Measurements from ENCODE around the gene NPM1.

NPM1 gene

DNA sequence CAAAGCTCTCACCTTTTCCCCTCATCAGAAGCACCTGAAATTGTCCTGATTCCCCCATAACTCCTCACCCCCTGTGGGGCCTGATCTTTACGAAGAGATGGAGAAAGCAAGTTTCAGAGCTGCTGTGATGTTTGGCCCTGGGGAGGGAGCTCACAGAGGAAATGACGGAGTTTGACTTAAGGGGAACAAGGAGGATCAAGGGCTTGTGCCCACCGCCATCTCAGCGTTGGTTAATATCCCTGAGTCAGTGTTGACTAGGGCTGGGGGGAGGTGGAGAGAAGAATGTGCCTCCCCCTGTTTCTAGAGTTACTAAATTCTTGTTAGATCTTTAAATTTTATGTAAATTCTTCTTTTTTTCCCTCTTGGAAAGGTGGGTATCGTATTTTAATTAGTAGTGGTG lies 59.6 kb downstream of the NPM1 start:
- 90% methylated on average over 3 of the region's 5 CpGs for WGBS
- peaks cover 28% of the 10 kb centered on the region for H3K4me1 ChIP-seq (ENCODE audit: control insufficient read depth, insufficient read depth, low read depth, low read length)
- H2BK120ac ChIP-seq (ENCODE audit: low read depth, low read length): no peak overlapping the region
- H2AFZ ChIP-seq (ENCODE audit: low read depth, low read length): no peak overlapping the region
- H2AK5ac ChIP-seq (ENCODE audit: low read length, severe bottlenecking): no peak overlapping the region
- H2BK5ac ChIP-seq (ENCODE audit: low read depth, low read length, poor library complexity, severe bottlenecking): no peak overlapping the region
- H3K36me3 ChIP-seq (ENCODE audit: control insufficient read depth in 1 of 2, insufficient read depth in 2 of 2, low read depth in 1 of 2, low read length in 2 of 2): no peaks in the 10 kb centered on the region
- H3K4me3 ChIP-seq (ENCODE audit: insufficient read depth in 1 of 2, low read depth in 1 of 2, low read length in 2 of 2): no peak overlapping the region
- no peak overlapping the region for H3K4ac ChIP-seq (ENCODE audit: low read depth in 1 of 2, low read length in 2 of 2)
- H3K27ac ChIP-seq (ENCODE audit: low read length, poor library complexity, severe bottlenecking): no peak overlapping the region
- H4K91ac ChIP-seq (ENCODE audit: low read length): no peak overlapping the region
- no peak for DNase-seq
- no peak overlapping the region for H3K4me2 ChIP-seq (ENCODE audit: low read length, poor library complexity, severe bottlenecking)
- H3K9ac ChIP-seq (ENCODE audit: low read length): no peak overlapping the region
- H3K14ac ChIP-seq (ENCODE audit: low read length in 2 of 2): no peak overlapping the region
- H3K23ac ChIP-seq (ENCODE audit: low read length in 2 of 2): no peak overlapping the region
- no peak overlapping the region for H3K18ac ChIP-seq (ENCODE audit: low read depth in 1 of 2, low read length in 2 of 2)
- H3K9me3 ChIP-seq (ENCODE audit: control insufficient read depth, low read length): no peaks in the 10 kb centered on the region
- no peak overlapping the region for H4K8ac ChIP-seq (ENCODE audit: low read length)
- no peaks in the 10 kb centered on the region for H3K79me1 ChIP-seq (replicated peaks; ENCODE audit: low read length, poor library complexity, severe bottlenecking)
- H2BK15ac ChIP-seq (ENCODE audit: low read depth, poor library complexity, severe bottlenecking): no peak overlapping the region
- H2BK12ac ChIP-seq (ENCODE audit: low read length in 2 of 2): no peak overlapping the region
- H3K27me3 ChIP-seq (ENCODE audit: control insufficient read depth in 1 of 2, insufficient read depth in 1 of 2, low read length in 2 of 2): peaks cover 0 to 4% of the 10 kb centered on the region in 2 experiments

DNA sequence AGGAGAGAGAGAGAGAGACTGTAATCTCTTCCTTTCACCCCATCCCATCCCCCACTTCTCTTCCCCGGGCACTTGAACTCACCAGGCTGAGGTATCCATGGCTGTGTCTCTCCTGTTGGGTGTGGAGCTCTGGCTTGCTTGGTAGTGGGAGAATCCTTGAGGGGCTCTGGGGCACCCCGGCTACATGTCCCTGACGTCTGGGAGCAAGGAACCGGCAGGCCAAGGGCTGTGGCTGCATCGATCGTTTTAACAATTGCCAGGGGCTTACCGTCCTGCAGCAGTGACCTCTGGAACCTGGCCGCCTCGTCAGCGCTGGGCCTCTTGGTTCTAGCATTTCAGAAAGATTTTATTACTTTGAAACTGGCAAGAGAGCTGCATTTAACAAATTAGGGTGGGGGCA lies 61.8 kb downstream of the NPM1 start:
- 87% methylated on average over 9 of the region's 10 CpGs for WGBS

GRCh38 chr5:171450423-171451331 lies 63.0 kb downstream of the NPM1 start:
- Histone ChIP-seq H2AK5ac (ENCODE audit: low read length, severe bottlenecking) (no peak overlapping the region), H2BK5ac (ENCODE audit: low read depth, low read length, poor library complexity, severe bottlenecking) (no peak overlapping the region), H3K14ac (ENCODE audit: low read length in 2 of 2) (no peak overlapping the region), H2BK120ac (ENCODE audit: low read depth, low read length) (peak overlapping the region; percentile 69), H4K91ac (ENCODE audit: low read length) (peak overlapping the region; percentile 60), H3K4me3 (ENCODE audit: insufficient read depth in 1 of 2, low read depth in 1 of 2, low read length in 2 of 2) (peak overlapping the region; percentile 50 to 70), H3K27me3 (ENCODE audit: control insufficient read depth in 1 of 2, insufficient read depth in 1 of 2, low read length in 2 of 2) (peaks cover 0 to 16% of the 10 kb centered on the region in 2 experiments), H3K4me1 (ENCODE audit: control insufficient read depth, insufficient read depth, low read depth, low read length) (peaks cover 16% of the 10 kb centered on the region), H3K4me2 (ENCODE audit: low read length, poor library complexity, severe bottlenecking) (peak overlapping the region; percentile 65), H3K23ac (ENCODE audit: low read length in 2 of 2) (no peak overlapping the region), H2BK15ac (ENCODE audit: low read depth, poor library complexity, severe bottlenecking) (peak overlapping the region; percentile 87), H3K36me3 (ENCODE audit: control insufficient read depth in 1 of 2, insufficient read depth in 2 of 2, low read depth in 1 of 2, low read length in 2 of 2) (no peaks in the 10 kb centered on the region), H3K27ac (ENCODE audit: low read length, poor library complexity, severe bottlenecking) (no peak overlapping the region), H2AFZ (ENCODE audit: low read depth, low read length) (no peak overlapping the region), H4K8ac (ENCODE audit: low read length) (peak overlapping the region; percentile 92), H3K9me3 (ENCODE audit: control insufficient read depth, low read length) (no peaks in the 10 kb centered on the region), H3K9ac (ENCODE audit: low read length) (peak overlapping the region; percentile 83), H3K4ac (ENCODE audit: low read depth in 1 of 2, low read length in 2 of 2) (peak overlapping the region in 1 of 2 experiments; percentile 40), H2BK12ac (ENCODE audit: low read length in 2 of 2) (peak overlapping the region in 1 of 2 experiments; percentile 48), H3K79me1 (replicated peaks; ENCODE audit: low read length, poor library complexity, severe bottlenecking) (no peaks in the 10 kb centered on the region), H3K18ac (ENCODE audit: low read depth in 1 of 2, low read length in 2 of 2) (peak overlapping the region; percentile 78 to 89)
- DNase-seq: peak; percentile 70
- WGBS: 20% methylated on average over 56 of the region's 88 CpGs

More for the DNA sequence above, 61.8 kb downstream of the NPM1 start:
- no peaks in the 10 kb centered on the region for H3K36me3 ChIP-seq (ENCODE audit: control insufficient read depth in 1 of 2, insufficient read depth in 2 of 2, low read depth in 1 of 2, low read length in 2 of 2)
- H3K4ac ChIP-seq (ENCODE audit: low read depth in 1 of 2, low read length in 2 of 2): no peak overlapping the region
- H3K4me3 ChIP-seq (ENCODE audit: insufficient read depth in 1 of 2, low read depth in 1 of 2, low read length in 2 of 2): no peak overlapping the region
- no peak overlapping the region for H3K23ac ChIP-seq (ENCODE audit: low read length in 2 of 2)
- no peaks in the 10 kb centered on the region for H3K9me3 ChIP-seq (ENCODE audit: control insufficient read depth, low read length)
- no peak overlapping the region for H2BK15ac ChIP-seq (ENCODE audit: low read depth, poor library complexity, severe bottlenecking)
- H4K8ac ChIP-seq (ENCODE audit: low read length): no peak overlapping the region
- H3K18ac ChIP-seq (ENCODE audit: low read depth in 1 of 2, low read length in 2 of 2): no peak overlapping the region
- H3K79me1 ChIP-seq (replicated peaks; ENCODE audit: low read length, poor library complexity, severe bottlenecking): no peaks in the 10 kb centered on the region
- no peak for DNase-seq
- no peak overlapping the region for H2AK5ac ChIP-seq (ENCODE audit: low read length, severe bottlenecking)
- no peak overlapping the region for H2BK12ac ChIP-seq (ENCODE audit: low read length in 2 of 2)
- peaks cover 0 to 12% of the 10 kb centered on the region in 2 experiments for H3K27me3 ChIP-seq (ENCODE audit: control insufficient read depth in 1 of 2, insufficient read depth in 1 of 2, low read length in 2 of 2)
- no peak overlapping the region for H2AFZ ChIP-seq (ENCODE audit: low read depth, low read length)
- no peak overlapping the region for H3K27ac ChIP-seq (ENCODE audit: low read length, poor library complexity, severe bottlenecking)
- H2BK120ac ChIP-seq (ENCODE audit: low read depth, low read length): no peak overlapping the region
- no peak overlapping the region for H3K14ac ChIP-seq (ENCODE audit: low read length in 2 of 2)
- H2BK5ac ChIP-seq (ENCODE audit: low read depth, low read length, poor library complexity, severe bottlenecking): no peak overlapping the region
- no peak overlapping the region for H3K9ac ChIP-seq (ENCODE audit: low read length)
- H3K4me2 ChIP-seq (ENCODE audit: low read length, poor library complexity, severe bottlenecking): no peak overlapping the region
- H4K91ac ChIP-seq (ENCODE audit: low read length): peak overlapping the region; percentile 28
- peaks cover 19% of the 10 kb centered on the region for H3K4me1 ChIP-seq (ENCODE audit: control insufficient read depth, insufficient read depth, low read depth, low read length)

GRCh38 chr5:171451421-171451820 lies 63.8 kb downstream of the NPM1 start:
- Histone ChIP-seq H3K9me3 (ENCODE audit: control insufficient read depth, low read length) (no peaks in the 10 kb centered on the region), H3K36me3 (ENCODE audit: control insufficient read depth in 1 of 2, insufficient read depth in 2 of 2, low read depth in 1 of 2, low read length in 2 of 2) (no peaks in the 10 kb centered on the region), H3K27me3 (ENCODE audit: control insufficient read depth in 1 of 2, insufficient read depth in 1 of 2, low read length in 2 of 2) (peaks cover 0 to 20% of the 10 kb centered on the region in 2 experiments), H3K4ac (ENCODE audit: low read depth in 1 of 2, low read length in 2 of 2) (peak overlapping the region in 1 of 2 experiments; percentile 33), H2BK15ac (ENCODE audit: low read depth, poor library complexity, severe bottlenecking) (peak overlapping the region; percentile 87), H3K9ac (ENCODE audit: low read length) (peak overlapping the region; percentile 56), H2BK5ac (ENCODE audit: low read depth, low read length, poor library complexity, severe bottlenecking) (no peak overlapping the region), H3K23ac (ENCODE audit: low read length in 2 of 2) (peak overlapping the region in 1 of 2 experiments; percentile 16), H4K91ac (ENCODE audit: low read length) (no peak overlapping the region), H3K4me2 (ENCODE audit: low read length, poor library complexity, severe bottlenecking) (peak overlapping the region; percentile 65), H3K4me3 (ENCODE audit: insufficient read depth in 1 of 2, low read depth in 1 of 2, low read length in 2 of 2) (peak overlapping the region in 1 of 2 experiments; percentile 23), H3K79me1 (replicated peaks; ENCODE audit: low read length, poor library complexity, severe bottlenecking) (no peaks in the 10 kb centered on the region), H3K18ac (ENCODE audit: low read depth in 1 of 2, low read length in 2 of 2) (peak overlapping the region in 1 of 2 experiments; percentile 70), H2AFZ (ENCODE audit: low read depth, low read length) (no peak overlapping the region), H4K8ac (ENCODE audit: low read length) (peak overlapping the region; percentile 84), H2AK5ac (ENCODE audit: low read length, severe bottlenecking) (no peak overlapping the region), H3K27ac (ENCODE audit: low read length, poor library complexity, severe bottlenecking) (no peak overlapping the region), H3K4me1 (ENCODE audit: control insufficient read depth, insufficient read depth, low read depth, low read length) (peaks cover 15% of the 10 kb centered on the region), H2BK120ac (ENCODE audit: low read depth, low read length) (peak overlapping the region; percentile 69), H2BK12ac (ENCODE audit: low read length in 2 of 2) (peak overlapping the region in 1 of 2 experiments; percentile 48), H3K14ac (ENCODE audit: low read length in 2 of 2) (peak overlapping the region in 1 of 2 experiments; percentile 20)
- WGBS: 87% methylated on average over 17 of the region's 17 CpGs
- DNase-seq: no peak
